Fibroblast of the aortic adventitia (primary cell): Measurements from ENCODE around the gene PRR19. TPM values are rescaled to one million over a fixed set of nuclear protein-coding genes. Genes with fewer than 3 reads are reported as not detected.
A peak's percentile ranks its signal among the peaks of the same experiment; 100 is the strongest.
"Not testable (repeated sequence)": the region's sequence is repeated elsewhere in the genome, so short reads cannot be mapped to it uniquely, and the experiment has no call there.

Experiments
- DNase-seq: peaks from one replicate; pipeline ENCODE4 v3.0.0-alpha.2; 2010; ENCODE audit warnings: low read depth
- H3K4me3 ChIP-seq: 2 replicates; pipeline ENCODE4 v1.5.1; 2011; ENCODE audit warnings: low read depth, mild to moderate bottlenecking, control low read depth, low read length, moderate library complexity
- CTCF ChIP-seq: IDR thresholded peaks from 2 replicates; pipeline ENCODE4 v1.5.1; 2011; ENCODE audit warnings: mild to moderate bottlenecking, low read length, control low read depth, inconsistent platforms; ENCODE audit not compliant: insufficient read depth
- total RNA-seq: library from RNA; depleted of rRNA; stranded (reverse); fragments of >200 nt; gene quantifications from 2 replicates; pipeline ENCODE4 v1.2.3, GENCODE V29; 2012; ENCODE audit warnings: low replicate concordance

Gene PRR19
- total RNA-seq, 1 donor, result 1.1 TPM

GRCh38 chr19:42327381-42327780 lies 25.4 kb downstream of the PRR19 start:
- TF ChIP-seq CTCF, result no peak
- H3K4me3 ChIP-seq, result peak overlapping the region; percentile 10
- DNase-seq, result no peak

GRCh38 chr19:42328106-42328505 lies 26.2 kb downstream of the PRR19 start:
- no peak for TF ChIP-seq CTCF
- no peak for DNase-seq
- no peak overlapping the region for H3K4me3 ChIP-seq

GRCh38 chr19:42328854-42329253 lies 26.9 kb downstream of the PRR19 start:
- no peak for DNase-seq
- no peak for TF ChIP-seq CTCF
- no peak overlapping the region for H3K4me3 ChIP-seq

- DNase-seq, result peak; percentile 79
- no peak overlapping the region for H3K4me3 ChIP-seq
- no peak for TF ChIP-seq CTCF
Measured at GRCh38 chr19:42330241-42330711, 28.3 kb downstream of the PRR19 start.

GRCh38 chr19:42331333-42331732 lies 29.4 kb downstream of the PRR19 start:
- H3K4me3 ChIP-seq, DNase-seq: not testable (repeated sequence)

GRCh38 chr19:42332059-42332458 lies 30.1 kb downstream of the PRR19 start:
- DNase-seq, result no peak
- no peak for TF ChIP-seq CTCF
- H3K4me3 ChIP-seq, result no peak overlapping the region

GRCh38 chr19:42333018-42333417 lies 31.1 kb downstream of the PRR19 start:
- TF ChIP-seq CTCF, result no peak
- H3K4me3 ChIP-seq, result no peak overlapping the region
- DNase-seq, result no peak
